Smooth muscle cell of the brain vasculature (primary cell): ENCODE data around the gene SLC22A13.
"Not testable (repeated sequence)": the region's sequence is repeated elsewhere in the genome, so short reads cannot be mapped to it uniquely, and the experiment has no call there.

Source experiments
- DNase-seq: peaks from one replicate; pipeline ENCODE4 v3.0.0-alpha.2; 2012; ENCODE audit warnings: low read depth, low spot score

SLC22A13 gene

GRCh38 chr3:38297947-38298711 is 32.5 kb downstream of the SLC22A13 start:
- DNase-seq: no peak

DNA sequence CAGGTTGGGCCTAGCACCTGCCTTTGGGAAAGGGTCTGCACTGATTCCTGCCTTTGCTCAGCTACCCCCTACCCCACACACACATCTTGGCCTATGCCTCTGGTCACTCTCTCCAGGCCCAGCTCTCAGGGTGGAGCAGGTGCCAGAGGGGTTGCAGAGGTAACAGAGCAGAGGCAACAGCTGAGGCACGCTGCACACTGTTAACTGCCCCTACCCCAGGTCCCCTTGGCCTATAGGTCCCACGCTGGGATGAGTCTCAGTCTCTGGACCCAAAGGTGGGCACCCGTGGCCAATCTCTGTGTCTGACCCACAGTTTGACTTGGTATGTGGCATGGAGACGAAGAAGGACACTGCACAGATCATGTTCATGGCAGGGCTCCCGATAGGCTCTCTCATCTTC is 41.3 kb downstream of the SLC22A13 start:
- DNase-seq: no peak

- no peak for DNase-seq
These were observed 42.0 kb downstream of the SLC22A13 start for GRCh38 chr3:38307599-38307998.

DNA sequence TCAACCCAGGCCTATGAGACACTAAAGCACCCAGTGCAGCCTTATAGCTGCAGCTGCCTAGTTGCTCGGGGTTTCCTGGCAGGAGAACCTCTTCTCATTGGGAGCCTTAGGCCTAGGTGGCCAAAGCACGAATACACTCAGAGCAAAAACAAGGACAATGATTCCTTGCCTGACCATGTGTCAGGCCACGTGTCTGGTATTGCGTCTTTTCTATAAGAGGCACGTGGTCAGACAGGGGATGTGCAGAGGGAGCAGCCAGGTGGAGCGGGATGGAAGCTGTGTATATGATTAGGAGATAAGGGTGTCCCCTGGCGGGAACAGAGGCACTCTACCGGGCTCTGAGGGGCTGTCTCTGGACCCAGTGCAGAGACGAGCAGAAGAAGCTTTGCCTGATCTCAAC is 42.8 kb downstream of the SLC22A13 start:
- DNase-seq: no peak

GRCh38 chr3:38311476-38311875 is 45.9 kb downstream of the SLC22A13 start:
- DNase-seq: no peak

- DNase-seq: no peak
These were observed 46.3 kb downstream of the SLC22A13 start for GRCh38 chr3:38311941-38312340.

DNA sequence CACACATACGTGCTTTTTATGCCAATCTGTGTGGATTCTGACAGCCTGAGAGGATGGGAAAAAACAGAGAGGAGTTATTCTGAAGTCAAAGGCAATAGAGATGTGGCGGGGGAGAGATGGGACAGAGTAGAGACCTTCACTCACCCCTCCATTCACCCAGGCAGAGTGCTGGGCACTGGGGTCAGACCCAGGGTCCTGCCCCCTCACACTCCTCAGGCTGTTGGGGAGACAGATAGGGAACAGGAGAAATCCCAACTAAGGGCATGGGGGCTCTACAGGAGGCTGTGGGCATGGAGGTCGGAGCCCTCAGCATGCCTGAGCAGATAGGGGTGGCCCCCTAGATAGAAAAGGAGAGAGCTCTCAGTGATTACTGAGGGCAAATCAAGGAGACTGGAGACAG is 46.7 kb downstream of the SLC22A13 start:
- no peak for DNase-seq

- no peak for DNase-seq
These were observed 47.7 kb downstream of the SLC22A13 start for GRCh38 chr3:38313263-38313662.

GRCh38 chr3:38313695-38314094 is 48.1 kb downstream of the SLC22A13 start:
- no peak for DNase-seq

- DNase-seq: no peak
These were observed 48.6 kb downstream of the SLC22A13 start for GRCh38 chr3:38314112-38314763.

DNA sequence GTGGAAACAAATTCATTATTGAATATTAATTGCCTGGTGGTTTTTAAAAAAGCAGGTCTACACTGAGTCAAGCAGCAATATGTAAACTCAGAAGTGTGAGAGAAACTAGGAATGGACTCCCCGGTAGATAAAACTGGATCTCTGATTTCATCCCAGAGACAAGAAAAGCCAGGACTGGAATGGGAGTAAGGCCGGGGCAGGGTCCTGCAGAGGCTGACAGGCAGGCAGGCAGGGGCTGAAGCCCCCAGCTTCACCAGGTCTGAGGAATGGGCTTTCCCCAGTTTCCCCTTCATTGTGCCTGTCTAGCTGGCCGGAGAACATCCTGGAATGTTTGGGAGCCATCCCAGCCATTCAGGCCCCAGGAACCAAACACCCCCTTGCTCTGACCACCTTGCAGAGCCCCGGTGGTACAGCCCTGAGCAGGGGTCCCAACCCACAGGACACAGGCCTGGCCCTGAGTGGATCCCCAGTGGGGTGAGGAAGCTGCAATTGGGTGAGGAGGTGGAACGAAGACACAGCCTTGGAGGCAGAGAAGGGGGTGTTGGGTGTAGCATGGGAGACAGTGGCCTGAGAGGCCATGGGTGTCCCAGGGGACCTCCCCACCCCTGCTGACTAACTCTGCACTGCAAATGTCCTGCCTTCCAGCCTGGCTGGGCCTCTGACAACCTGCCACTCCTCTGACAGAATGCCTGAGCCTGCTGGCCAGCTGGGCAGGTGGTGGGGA is 49.3 kb downstream of the SLC22A13 start:
- no peak for DNase-seq

GRCh38 chr3:38315488-38316230 is 50.0 kb downstream of the SLC22A13 start:
- no peak for DNase-seq

- no peak for DNase-seq
These were observed 51.0 kb downstream of the SLC22A13 start for GRCh38 chr3:38316356-38317191.

GRCh38 chr3:38317192-38317759 is 51.7 kb downstream of the SLC22A13 start:
- DNase-seq: no peak

- DNase-seq: no peak
These were observed 53.4 kb downstream of the SLC22A13 start for GRCh38 chr3:38318766-38319671.

- DNase-seq: not testable (repeated sequence)
These were observed 55.0 kb downstream of the SLC22A13 start for GRCh38 chr3:38320638-38321037.

- DNase-seq: no peak
These were observed 57.4 kb downstream of the SLC22A13 start for GRCh38 chr3:38323060-38323459.

DNA sequence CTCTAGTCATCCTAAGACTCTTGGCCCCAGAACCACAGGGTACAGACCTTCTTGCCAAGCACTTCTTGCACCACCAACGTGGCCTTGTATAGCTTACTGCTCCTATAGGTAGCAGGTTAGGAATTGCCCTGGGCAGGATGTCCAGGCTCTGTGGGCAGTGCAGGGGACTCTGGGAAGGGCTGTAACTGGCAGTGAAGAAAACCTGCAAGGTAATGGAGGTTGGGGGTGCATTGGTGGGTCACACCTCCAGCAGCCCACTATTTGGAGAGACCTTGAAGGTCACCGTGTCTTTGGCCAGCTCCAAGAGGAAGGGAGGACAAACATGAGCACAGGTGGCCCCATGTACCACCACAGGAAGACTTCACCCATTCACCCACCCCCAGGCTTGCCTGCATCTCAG is 59.6 kb downstream of the SLC22A13 start:
- DNase-seq: no peak

DNA sequence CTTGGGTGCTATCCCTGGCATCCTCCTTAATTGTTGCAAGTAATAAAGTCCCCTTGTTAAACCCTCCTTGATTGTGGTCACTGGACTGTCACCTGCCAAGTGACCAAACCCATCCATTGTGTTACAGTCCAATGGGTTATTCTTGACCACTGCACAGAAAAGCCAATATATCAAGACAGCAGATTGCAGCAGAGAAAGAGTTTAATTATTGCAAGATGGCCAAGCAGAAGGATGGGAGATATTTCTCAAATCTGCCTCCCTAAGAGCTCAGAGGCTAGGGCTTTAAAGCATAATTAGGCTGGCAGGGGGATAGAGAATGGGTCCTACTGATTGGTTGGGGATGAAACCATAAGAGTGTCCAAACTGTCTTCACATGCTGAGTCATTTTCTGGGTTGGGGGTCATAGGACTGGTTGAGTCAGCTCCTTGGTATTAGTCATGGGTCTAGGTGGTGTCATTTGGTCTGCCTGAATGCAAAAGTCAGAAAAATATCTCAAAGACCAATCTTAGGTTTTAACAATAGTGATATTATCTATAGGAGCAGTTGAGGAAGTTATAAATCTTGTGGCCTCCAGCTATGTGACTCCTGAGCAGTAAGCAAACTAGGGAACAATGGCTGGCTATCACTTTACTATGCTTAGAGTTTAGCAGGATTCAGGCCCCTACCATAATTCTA is 61.9 kb downstream of the SLC22A13 start:
- no peak for DNase-seq
